ENCODE data around the gene BICC1.

- TF ChIP-seq EZH2phosphoT487 (IDR thresholded peaks at IDR 0.05; ENCODE audit: low read depth, severe bottlenecking, unreplicated experiment) (no peak), CTCF (IDR thresholded peaks at IDR 0.05; ENCODE audit: poor library complexity) (no peak), EZH2 (IDR thresholded peaks at IDR 0.05; ENCODE audit: borderline replicate concordance) (no peak)
Observed at GRCh38 chr10:58836176-58836700, 323.6 kb downstream of the BICC1 start.
